Measurements from ENCODE around the gene TMEM106A.
"Not testable (repeated sequence)": the region's sequence is repeated elsewhere in the genome, so short reads cannot be mapped to it uniquely, and the experiment has no call there.

TMEM106A gene

GRCh38 chr17:43216762-43217613 lies 5.3 kb downstream of the TMEM106A start:
- H3K4me3 ChIP-seq (ENCODE audit: low read length), result no peak overlapping the region
- H3K9me3 ChIP-seq (ENCODE audit: insufficient read depth, low read depth, low read length), result no peaks in the 10 kb centered on the region
- no peak overlapping the region for H3K27ac ChIP-seq (ENCODE audit: low read length)
- H3K9ac ChIP-seq (ENCODE audit: low read depth, low read length), result no peak overlapping the region
- no peaks in the 10 kb centered on the region for H3K4me1 ChIP-seq (ENCODE audit: insufficient read depth, low read length)
- no peaks in the 10 kb centered on the region; the same call in 1 of the 2 replicates for H3K36me3 ChIP-seq (ENCODE audit: insufficient read depth, low read depth, low read length)
- H3K27me3 ChIP-seq (ENCODE audit: insufficient read depth, low read length), result no peaks in the 10 kb centered on the region

DNA sequence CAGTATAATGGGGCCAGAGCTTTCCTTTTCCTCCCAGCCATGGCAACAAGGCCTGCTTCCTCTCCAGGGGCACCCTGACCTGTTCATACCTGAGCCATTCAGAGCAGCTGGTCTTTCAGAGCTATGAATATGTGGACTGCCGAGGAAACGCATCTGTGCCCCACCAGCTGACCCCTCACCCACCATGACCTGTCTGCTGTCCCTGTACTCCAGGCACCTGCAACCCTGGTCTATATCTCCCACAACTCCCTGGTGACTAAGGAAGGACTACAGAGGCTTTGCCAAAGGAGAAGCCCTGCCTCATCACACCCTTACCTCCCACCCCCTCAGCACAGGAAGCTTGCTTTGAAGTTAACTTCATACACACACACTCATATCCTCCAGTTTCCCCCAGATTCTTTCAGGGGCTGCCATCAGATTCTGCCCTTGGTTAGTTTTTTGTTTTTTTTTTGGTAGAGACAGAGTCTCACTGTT lies 6.0 kb downstream of the TMEM106A start:
- H3K27ac ChIP-seq (ENCODE audit: low read length), result no peak overlapping the region
- H3K27me3 ChIP-seq (ENCODE audit: insufficient read depth, low read length), result no peaks in the 10 kb centered on the region
- no peak overlapping the region for H3K9ac ChIP-seq (ENCODE audit: low read depth, low read length)
- no peaks in the 10 kb centered on the region for H3K9me3 ChIP-seq (ENCODE audit: insufficient read depth, low read depth, low read length)
- H3K36me3 ChIP-seq (ENCODE audit: insufficient read depth, low read depth, low read length), result no peaks in the 10 kb centered on the region; the same call in 1 of the 2 replicates
- H3K4me1 ChIP-seq (ENCODE audit: insufficient read depth, low read length), result no peaks in the 10 kb centered on the region
- H3K4me3 ChIP-seq (ENCODE audit: low read length), result no peak overlapping the region

- Histone ChIP-seq H3K27ac (ENCODE audit: low read length) (no peak overlapping the region), H3K36me3 (ENCODE audit: insufficient read depth, low read depth, low read length) (no peaks in the 10 kb centered on the region; the same call in 1 of the 2 replicates)
Observed at GRCh38 chr17:43219001-43219400, 7.3 kb downstream of the TMEM106A start.

GRCh38 chr17:43219746-43220380 lies 8.2 kb downstream of the TMEM106A start:
- Histone ChIP-seq H3K9ac (ENCODE audit: low read depth, low read length) (no peak overlapping the region), H3K27ac (ENCODE audit: low read length) (no peak overlapping the region), H3K9me3 (ENCODE audit: insufficient read depth, low read depth, low read length) (no peaks in the 10 kb centered on the region), H3K27me3 (ENCODE audit: insufficient read depth, low read length) (no peaks in the 10 kb centered on the region), H3K4me1 (ENCODE audit: insufficient read depth, low read length) (no peaks in the 10 kb centered on the region), H3K36me3 (ENCODE audit: insufficient read depth, low read depth, low read length) (no peaks in the 10 kb centered on the region; the same call in 1 of the 2 replicates), H3K4me3 (ENCODE audit: low read length) (no peak overlapping the region)

More at GRCh38 chr17:43219001-43219400, 7.3 kb downstream of the TMEM106A start:
- Histone ChIP-seq H3K9me3 (ENCODE audit: insufficient read depth, low read depth, low read length) (no peaks in the 10 kb centered on the region), H3K4me3 (ENCODE audit: low read length) (no peak overlapping the region), H3K4me1 (ENCODE audit: insufficient read depth, low read length) (no peaks in the 10 kb centered on the region), H3K9ac (ENCODE audit: low read depth, low read length) (no peak overlapping the region), H3K27me3 (ENCODE audit: insufficient read depth, low read length) (no peaks in the 10 kb centered on the region)

DNA sequence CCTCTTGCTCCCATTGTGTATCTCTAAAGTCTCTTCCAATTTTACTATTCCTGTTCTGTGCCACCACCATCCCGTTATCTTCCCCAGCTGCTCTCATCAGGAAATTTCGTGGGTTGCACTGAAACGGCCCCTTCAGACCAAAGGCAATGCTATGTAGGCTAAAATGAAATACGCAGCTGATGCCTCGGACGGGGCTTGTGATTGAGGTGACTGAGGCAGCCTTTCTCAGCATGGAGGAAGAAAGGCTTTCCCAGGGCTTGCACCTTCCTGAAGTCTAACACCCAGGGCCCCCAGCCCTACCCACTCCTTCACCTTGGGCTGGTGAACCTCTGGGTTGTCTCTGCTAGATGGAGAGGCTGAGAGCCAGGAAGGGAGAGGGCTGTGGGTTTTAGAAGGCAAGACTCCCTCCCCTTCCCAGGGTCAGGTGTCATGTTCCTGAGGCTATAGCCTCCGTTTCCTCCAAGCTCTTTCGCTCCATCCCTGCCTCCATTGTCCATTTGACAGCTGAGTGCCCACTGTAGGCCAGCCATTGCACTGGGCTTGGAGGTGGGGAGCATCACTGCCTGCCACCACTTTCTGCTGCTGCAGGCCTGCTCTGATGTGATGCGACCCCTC lies 8.9 kb downstream of the TMEM106A start:
- Histone ChIP-seq H3K36me3 (ENCODE audit: insufficient read depth, low read depth, low read length) (no peaks in the 10 kb centered on the region; the same call in 1 of the 2 replicates), H3K4me1 (ENCODE audit: insufficient read depth, low read length) (no peaks in the 10 kb centered on the region), H3K9ac (ENCODE audit: low read depth, low read length) (no peak overlapping the region), H3K27ac (ENCODE audit: low read length) (no peak overlapping the region), H3K4me3 (ENCODE audit: low read length) (no peak overlapping the region), H3K9me3 (ENCODE audit: insufficient read depth, low read depth, low read length) (no peaks in the 10 kb centered on the region), H3K27me3 (ENCODE audit: insufficient read depth, low read length) (no peaks in the 10 kb centered on the region)

DNA sequence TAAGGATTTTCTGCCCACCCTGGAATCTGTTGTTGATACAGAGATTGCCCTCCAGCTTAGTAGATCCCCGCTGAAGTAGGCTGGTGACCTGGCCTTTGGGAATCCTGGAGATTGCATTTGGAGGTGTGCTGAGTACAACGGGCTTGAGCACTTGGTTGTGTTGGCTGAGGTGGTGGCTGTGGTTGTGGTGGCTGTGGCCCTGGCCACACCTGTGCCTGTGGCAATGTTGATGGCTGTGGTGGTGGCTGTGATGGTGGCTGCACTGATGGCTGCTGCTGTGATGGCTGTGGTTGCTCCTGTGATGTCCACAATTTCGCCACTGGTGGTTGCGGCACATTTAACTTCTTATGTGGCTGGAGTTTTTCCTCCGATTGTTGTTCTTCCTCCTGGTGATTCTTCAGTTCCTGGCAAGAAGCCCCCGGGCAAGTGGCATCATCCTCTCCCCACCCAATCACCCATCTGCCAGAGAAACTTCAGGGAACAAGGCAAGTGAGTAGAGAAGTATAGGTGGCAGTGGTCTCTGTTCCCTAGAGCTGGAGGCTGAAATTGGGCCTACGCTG lies 12.6 kb downstream of the TMEM106A start:
- Histone ChIP-seq H3K36me3 (ENCODE audit: insufficient read depth, low read depth, low read length) (no peaks in the 10 kb centered on the region), H3K27ac (ENCODE audit: low read length) (no peak overlapping the region), H3K9ac (ENCODE audit: low read depth, low read length) (no peak overlapping the region), H3K4me3 (ENCODE audit: low read length) (no peak overlapping the region), H3K9me3 (ENCODE audit: insufficient read depth, low read depth, low read length) (no peaks in the 10 kb centered on the region), H3K27me3 (ENCODE audit: insufficient read depth, low read length) (no peaks in the 10 kb centered on the region), H3K4me1 (ENCODE audit: insufficient read depth, low read length) (no peaks in the 10 kb centered on the region)

GRCh38 chr17:43226393-43226792 lies 14.7 kb downstream of the TMEM106A start:
- no peak overlapping the region for H3K27ac ChIP-seq (ENCODE audit: low read length)
- no peaks in the 10 kb centered on the region for H3K4me1 ChIP-seq (ENCODE audit: insufficient read depth, low read length)
- no peaks in the 10 kb centered on the region for H3K27me3 ChIP-seq (ENCODE audit: insufficient read depth, low read length)

GRCh38 chr17:43228020-43228782 lies 16.5 kb downstream of the TMEM106A start, which contains the start of gene CCDC200:
CCDC200 (minus strand) TSS chr17:43228623; CDS start chr17:43228554, 69 bp downstream.
- not testable (repeated sequence) for H3K9me3 ChIP-seq (ENCODE audit: insufficient read depth, low read depth, low read length); H3K36me3 ChIP-seq (ENCODE audit: insufficient read depth, low read depth, low read length); H3K27me3 ChIP-seq (ENCODE audit: insufficient read depth, low read length); H3K4me1 ChIP-seq (ENCODE audit: insufficient read depth, low read length); H3K9ac ChIP-seq (ENCODE audit: low read depth, low read length); H3K4me3 ChIP-seq (ENCODE audit: low read length); H3K27ac ChIP-seq (ENCODE audit: low read length)

More at GRCh38 chr17:43226393-43226792, 14.7 kb downstream of the TMEM106A start:
- Histone ChIP-seq H3K36me3 (ENCODE audit: insufficient read depth, low read depth, low read length) (no peaks in the 10 kb centered on the region), H3K4me3 (ENCODE audit: low read length) (no peak overlapping the region), H3K9ac (ENCODE audit: low read depth, low read length) (no peak overlapping the region), H3K9me3 (ENCODE audit: insufficient read depth, low read depth, low read length) (no peaks in the 10 kb centered on the region)

GRCh38 chr17:43231205-43232020 lies 19.7 kb downstream of the TMEM106A start:
- not testable (repeated sequence) for H3K4me3 ChIP-seq (ENCODE audit: low read length); H3K27me3 ChIP-seq (ENCODE audit: insufficient read depth, low read length); H3K36me3 ChIP-seq (ENCODE audit: insufficient read depth, low read depth, low read length); H3K9ac ChIP-seq (ENCODE audit: low read depth, low read length); H3K9me3 ChIP-seq (ENCODE audit: insufficient read depth, low read depth, low read length); H3K4me1 ChIP-seq (ENCODE audit: insufficient read depth, low read length); H3K27ac ChIP-seq (ENCODE audit: low read length)

GRCh38 chr17:43232021-43232699 lies 20.5 kb downstream of the TMEM106A start:
- H3K27ac ChIP-seq (ENCODE audit: low read length), result not testable (repeated sequence)

More at GRCh38 chr17:43232021-43232699, 20.5 kb downstream of the TMEM106A start:
- H3K36me3 ChIP-seq (ENCODE audit: insufficient read depth, low read depth, low read length); H3K4me1 ChIP-seq (ENCODE audit: insufficient read depth, low read length); H3K4me3 ChIP-seq (ENCODE audit: low read length); H3K9me3 ChIP-seq (ENCODE audit: insufficient read depth, low read depth, low read length); H3K9ac ChIP-seq (ENCODE audit: low read depth, low read length); H3K27me3 ChIP-seq (ENCODE audit: insufficient read depth, low read length): not testable (repeated sequence)

All from iPS-20b (cell line).